ENCODE measurements around the gene PKD2L2.
"Not testable (repeated sequence)": the region's sequence is repeated elsewhere in the genome, so short reads cannot be mapped to it uniquely, and the experiment has no call there.

The PKD2L2 gene

DNA sequence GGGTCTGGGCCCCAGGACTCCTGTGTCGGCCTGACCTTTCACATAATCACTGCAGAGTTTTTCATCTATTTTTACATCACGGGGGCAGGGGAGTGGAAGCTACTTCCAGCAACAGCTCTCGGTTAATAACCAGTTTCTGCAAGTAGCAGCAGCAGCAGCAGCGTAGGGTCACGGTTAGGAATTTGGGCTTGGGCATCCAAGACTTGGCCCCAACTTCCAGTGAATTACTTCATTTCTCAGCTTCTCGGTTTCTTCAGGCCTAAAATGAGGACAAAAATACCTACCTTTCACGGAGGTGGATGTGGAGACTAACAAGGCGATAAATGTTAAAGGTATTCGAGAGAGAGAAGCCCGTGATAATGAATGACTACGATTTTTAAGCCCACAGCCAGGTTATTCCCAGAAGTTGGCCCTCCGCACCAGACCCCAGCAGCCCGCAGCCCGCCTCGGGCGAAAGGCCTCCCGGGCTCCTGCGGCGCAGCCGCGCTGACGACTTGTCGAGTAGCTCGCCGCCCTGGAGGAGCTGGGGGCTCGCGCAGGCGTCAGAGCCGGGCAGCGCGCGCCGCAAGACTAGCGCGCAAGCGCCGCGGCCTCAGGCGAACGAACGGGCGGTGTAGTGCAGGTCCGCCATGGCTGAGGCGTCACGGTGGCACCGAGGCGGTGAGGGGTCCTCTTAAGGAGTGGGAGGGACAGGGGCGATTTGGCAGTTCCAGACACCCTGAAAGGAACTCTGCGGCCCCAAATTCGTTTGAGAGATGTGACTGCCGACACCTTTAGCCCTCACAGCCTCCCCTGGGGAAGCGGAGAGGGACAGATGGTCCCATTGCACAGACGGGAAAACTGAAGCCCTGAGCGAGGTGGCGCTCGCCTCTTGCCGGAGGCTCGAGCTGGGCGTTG is at the start of gene PKD2L2:
PKD2L2 (plus strand) TSS at position 595 of the 897 bp plus-strand sequence; CDS start at position 630, 35 bp downstream.
- DNase-seq (ENCODE audit: low spot score), result peak; percentile 87
- TF ChIP-seq, protein P1, sequence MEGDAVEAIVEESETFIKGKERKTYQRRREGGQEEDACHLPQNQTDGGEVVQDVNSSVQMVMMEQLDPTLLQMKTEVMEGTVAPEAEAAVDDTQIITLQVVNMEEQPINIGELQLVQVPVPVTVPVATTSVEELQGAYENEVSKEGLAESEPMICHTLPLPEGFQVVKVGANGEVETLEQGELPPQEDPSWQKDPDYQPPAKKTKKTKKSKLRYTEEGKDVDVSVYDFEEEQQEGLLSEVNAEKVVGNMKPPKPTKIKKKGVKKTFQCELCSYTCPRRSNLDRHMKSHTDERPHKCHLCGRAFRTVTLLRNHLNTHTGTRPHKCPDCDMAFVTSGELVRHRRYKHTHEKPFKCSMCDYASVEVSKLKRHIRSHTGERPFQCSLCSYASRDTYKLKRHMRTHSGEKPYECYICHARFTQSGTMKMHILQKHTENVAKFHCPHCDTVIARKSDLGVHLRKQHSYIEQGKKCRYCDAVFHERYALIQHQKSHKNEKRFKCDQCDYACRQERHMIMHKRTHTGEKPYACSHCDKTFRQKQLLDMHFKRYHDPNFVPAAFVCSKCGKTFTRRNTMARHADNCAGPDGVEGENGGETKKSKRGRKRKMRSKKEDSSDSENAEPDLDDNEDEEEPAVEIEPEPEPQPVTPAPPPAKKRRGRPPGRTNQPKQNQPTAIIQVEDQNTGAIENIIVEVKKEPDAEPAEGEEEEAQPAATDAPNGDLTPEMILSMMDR (IDR thresholded peaks at IDR 0.05; ENCODE audit: borderline replicate concordance, control extremely low read depth, extremely low read depth, insufficient read depth, missing control alignments), result no peak
- in situ Hi-C loops (cut with MboI; ENCODE audit: low sequenced_read_pairs, unreplicated experiment), result no loop called here

DNA sequence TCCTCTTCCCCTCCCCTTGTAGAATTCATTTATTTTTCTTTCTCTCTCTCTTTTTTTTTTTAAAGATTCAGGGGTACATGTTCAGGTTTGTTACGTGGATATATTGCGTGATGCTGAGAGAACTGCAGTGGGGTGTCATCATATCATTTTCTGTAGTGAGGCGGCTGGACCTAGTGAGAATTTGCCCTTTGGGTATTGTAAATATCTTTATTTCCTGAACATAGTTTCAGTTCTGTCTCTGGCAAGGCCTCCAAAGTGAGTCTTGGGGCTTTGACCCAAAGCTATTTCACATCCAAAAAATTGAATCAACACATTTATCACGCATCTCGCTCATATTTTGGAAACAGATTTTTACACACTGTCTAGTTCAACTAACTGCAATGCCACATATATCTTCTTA is 47.0 kb upstream of the PKD2L2 start:
- in situ Hi-C loops (cut with MboI; ENCODE audit: low sequenced_read_pairs, unreplicated experiment), result no loop called here
- DNase-seq (ENCODE audit: low spot score), result no peak
- TF ChIP-seq, protein P1 (IDR thresholded peaks at IDR 0.05; ENCODE audit: borderline replicate concordance, control extremely low read depth, extremely low read depth, insufficient read depth, missing control alignments), result no peak

DNA sequence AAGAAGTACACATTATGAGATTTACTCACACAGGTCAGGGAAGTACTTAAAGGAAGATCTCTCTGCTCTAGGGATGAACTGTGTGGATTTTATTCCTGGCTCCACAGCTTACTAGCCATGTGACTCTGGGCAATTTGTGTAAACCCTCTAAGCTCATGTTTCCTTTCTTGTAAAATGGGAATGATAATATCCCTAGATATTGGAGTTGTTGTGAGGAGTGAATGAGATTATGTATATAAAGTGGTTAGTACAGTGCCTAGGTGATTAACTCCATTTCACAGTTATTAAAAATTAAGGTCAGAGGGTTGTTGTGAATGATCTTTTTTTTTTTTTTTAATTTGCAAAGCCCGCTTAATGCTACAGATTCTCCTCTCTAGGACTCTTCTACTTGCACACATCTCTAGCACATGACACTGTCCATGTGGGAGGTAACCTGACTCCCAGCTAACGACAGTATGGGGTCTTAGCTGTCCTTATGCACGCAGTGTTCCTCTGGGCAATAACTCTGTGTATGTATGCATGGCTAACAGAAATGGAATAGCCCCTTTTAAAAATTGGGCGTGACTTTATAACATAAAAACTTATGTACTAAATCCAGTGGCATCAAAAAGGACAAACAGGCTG is 45.5 kb upstream of the PKD2L2 start:
- in situ Hi-C loops (cut with MboI; ENCODE audit: low sequenced_read_pairs, unreplicated experiment), result no loop called here
- TF ChIP-seq, protein P1 (IDR thresholded peaks at IDR 0.05; ENCODE audit: borderline replicate concordance, control extremely low read depth, extremely low read depth, insufficient read depth, missing control alignments), result no peak
- no peak for DNase-seq (ENCODE audit: low spot score)

DNA sequence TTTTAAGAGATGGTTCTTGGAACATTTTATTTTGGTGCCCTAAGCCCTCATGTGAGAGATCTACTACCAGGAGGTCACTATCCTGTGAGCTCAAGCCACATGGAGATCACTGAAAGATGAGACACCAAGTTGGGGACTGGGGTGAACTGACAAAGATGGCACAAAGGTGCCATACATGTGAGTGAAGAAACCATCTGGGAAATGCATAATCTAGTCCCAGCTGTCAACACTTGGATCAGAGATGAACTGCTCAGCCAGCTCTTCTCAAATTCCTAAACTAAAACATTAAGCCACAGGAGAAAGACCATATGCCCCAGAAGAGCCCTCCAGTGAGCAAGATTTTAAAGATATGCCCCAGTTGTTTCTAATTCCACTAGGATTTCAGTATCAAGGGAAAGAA is 43.8 kb upstream of the PKD2L2 start:
- TF ChIP-seq, protein P1 (IDR thresholded peaks at IDR 0.05; ENCODE audit: borderline replicate concordance, control extremely low read depth, extremely low read depth, insufficient read depth, missing control alignments), result no peak
- no peak for DNase-seq (ENCODE audit: low spot score)
- in situ Hi-C loops (cut with MboI; ENCODE audit: low sequenced_read_pairs, unreplicated experiment), result no loop called here

DNA sequence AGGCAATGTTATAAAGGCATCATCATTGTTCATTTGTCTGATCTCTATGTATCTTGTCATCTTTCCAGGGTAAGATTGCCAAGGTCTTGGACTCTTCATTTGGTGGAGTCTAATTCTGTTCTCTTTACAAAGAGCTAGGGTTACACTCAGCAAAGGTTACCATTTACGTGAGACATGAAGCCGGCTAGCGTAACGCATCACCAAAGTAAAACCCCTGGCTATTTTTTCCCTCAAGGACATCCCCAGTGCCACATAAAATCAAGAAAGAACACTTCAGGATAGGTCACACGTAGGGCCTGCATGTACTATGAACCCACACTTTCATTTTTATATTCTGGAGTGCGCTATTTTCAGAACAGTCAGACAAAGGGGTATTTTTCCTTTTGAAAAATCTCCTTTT is 41.6 kb upstream of the PKD2L2 start:
- in situ Hi-C loops (cut with MboI; ENCODE audit: low sequenced_read_pairs, unreplicated experiment), result no loop called here
- DNase-seq (ENCODE audit: low spot score), result peak; percentile 40
- TF ChIP-seq, protein P1 (IDR thresholded peaks at IDR 0.05; ENCODE audit: borderline replicate concordance, control extremely low read depth, extremely low read depth, insufficient read depth, missing control alignments), result no peak

DNA sequence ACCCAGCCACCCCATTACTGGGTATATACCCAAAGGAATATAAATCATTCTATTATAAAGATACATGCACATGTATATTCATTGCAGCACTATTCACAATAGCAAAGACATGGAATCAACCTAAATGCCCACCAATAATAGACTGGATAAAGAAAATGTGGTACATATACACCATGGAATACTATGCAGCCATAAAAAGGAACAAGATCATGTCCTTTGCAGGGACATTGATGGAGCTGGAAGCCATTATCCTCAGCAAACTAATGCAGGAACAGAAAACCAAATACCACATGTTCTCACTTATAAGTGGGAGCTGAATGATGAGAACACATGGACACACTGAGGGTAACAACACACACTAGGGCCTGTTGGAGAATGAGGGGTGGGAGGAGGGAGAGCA is 36.1 kb upstream of the PKD2L2 start:
- DNase-seq (ENCODE audit: low spot score); in situ Hi-C loops (cut with MboI; ENCODE audit: low sequenced_read_pairs, unreplicated experiment): not testable (repeated sequence)

DNA sequence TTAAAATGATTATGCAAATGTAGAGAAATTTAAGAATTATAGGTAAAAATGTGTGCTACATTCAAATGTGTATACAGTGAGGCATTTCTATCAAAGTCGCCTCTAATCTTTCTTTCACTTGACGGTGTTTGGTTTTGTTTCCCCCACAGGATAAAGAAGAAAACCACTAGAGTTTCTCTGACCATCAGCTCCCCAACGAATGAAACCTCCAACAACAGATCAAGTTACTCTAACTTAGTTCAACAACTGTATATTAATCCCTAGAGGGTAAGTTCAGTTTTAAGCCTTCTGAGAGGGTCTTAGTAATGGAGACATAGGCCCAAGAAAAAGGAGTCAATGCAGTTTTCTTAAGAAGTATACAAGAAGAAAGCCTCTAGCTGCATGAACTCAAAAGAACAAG is 33.1 kb upstream of the PKD2L2 start:
- in situ Hi-C loops (cut with MboI; ENCODE audit: low sequenced_read_pairs, unreplicated experiment), result no loop called here
- peak; percentile 31 for DNase-seq (ENCODE audit: low spot score)
- TF ChIP-seq, protein P1 (IDR thresholded peaks at IDR 0.05; ENCODE audit: borderline replicate concordance, control extremely low read depth, extremely low read depth, insufficient read depth, missing control alignments), result no peak

Measured in GM13976 (cell line).